Activated CD4-positive, alpha-beta T cell treated with anti-CD3 and anti-CD28 coated beads for 24 hours (primary cell): ENCODE data around the gene MUC3A.
"Not testable (repeated sequence)": the region's sequence is repeated elsewhere in the genome, so short reads cannot be mapped to it uniquely, and the experiment has no call there.

Source experiments
- DNase-seq, 2 donors: peaks; one replicate each; pipeline ENCODE4 v3.0.0-alpha.2; 2020; ENCODE audit warnings: low read depth in 2 of 2

The MUC3A gene

GRCh38 chr7:100969066-100969615 is 19.8 kb downstream of the MUC3A start, which contains the start of gene MUC12:
MUC12 (plus strand) TSS chr7:100969565; CDS start chr7:100969623, 58 bp downstream.
- no peak for DNase-seq

- no peak for DNase-seq
Observed at GRCh38 chr7:100971111-100972001, 22.0 kb downstream of the MUC3A start.

GRCh38 chr7:100972002-100972347 is 22.6 kb downstream of the MUC3A start:
- DNase-seq, result no peak

GRCh38 chr7:100974021-100974420 is 24.7 kb downstream of the MUC3A start:
- no peak for DNase-seq

- DNase-seq, result no peak
Observed at GRCh38 chr7:100975371-100975821, 26.1 kb downstream of the MUC3A start.

- DNase-seq, result no peak
Observed at GRCh38 chr7:100978300-100978699, 29.0 kb downstream of the MUC3A start.

- DNase-seq, result no peak
Observed at GRCh38 chr7:100983451-100984187, 34.3 kb downstream of the MUC3A start.

GRCh38 chr7:100984241-100984918 is 35.0 kb downstream of the MUC3A start:
- DNase-seq, result not testable (repeated sequence)

- not testable (repeated sequence) for DNase-seq
Observed at GRCh38 chr7:100985033-100985797, 35.9 kb downstream of the MUC3A start.

GRCh38 chr7:100991631-100992030 is 42.3 kb downstream of the MUC3A start:
- DNase-seq, result no peak

GRCh38 chr7:100992280-100992679 is 42.9 kb downstream of the MUC3A start:
- not testable (repeated sequence) for DNase-seq

- DNase-seq, result not testable (repeated sequence)
Observed at GRCh38 chr7:100994671-100995070, 45.3 kb downstream of the MUC3A start.

GRCh38 chr7:100998530-100998929 is 49.2 kb downstream of the MUC3A start:
- not testable (repeated sequence) for DNase-seq

- DNase-seq, result not testable (repeated sequence)
Observed at GRCh38 chr7:100999334-100999733, 50.0 kb downstream of the MUC3A start.

- DNase-seq, result not testable (repeated sequence)
Observed at GRCh38 chr7:101000025-101000424, 50.7 kb downstream of the MUC3A start.

- not testable (repeated sequence) for DNase-seq
Observed at GRCh38 chr7:101002333-101002732, 53.0 kb downstream of the MUC3A start.

GRCh38 chr7:101007361-101007760 is 58.0 kb downstream of the MUC3A start:
- not testable (repeated sequence) for DNase-seq

GRCh38 chr7:101009629-101010028 is 60.3 kb downstream of the MUC3A start:
- DNase-seq, result no peak

GRCh38 chr7:101012931-101013330 is 63.6 kb downstream of the MUC3A start:
- no peak for DNase-seq

- DNase-seq, result no peak
Observed at GRCh38 chr7:101015626-101016025, 66.3 kb downstream of the MUC3A start.
